ENCODE results near the gene ZSCAN12. TPM values are rescaled to one million over a fixed set of nuclear protein-coding genes. Genes with fewer than 3 reads are reported as not detected.
"Not testable (repeated sequence)": the region's sequence is repeated elsewhere in the genome, so short reads cannot be mapped to it uniquely, and the experiment has no call there.

Gene ZSCAN12
- total and polyA plus RNA-seq, 2 donors = 4.7 to 14.4 TPM

DNA sequence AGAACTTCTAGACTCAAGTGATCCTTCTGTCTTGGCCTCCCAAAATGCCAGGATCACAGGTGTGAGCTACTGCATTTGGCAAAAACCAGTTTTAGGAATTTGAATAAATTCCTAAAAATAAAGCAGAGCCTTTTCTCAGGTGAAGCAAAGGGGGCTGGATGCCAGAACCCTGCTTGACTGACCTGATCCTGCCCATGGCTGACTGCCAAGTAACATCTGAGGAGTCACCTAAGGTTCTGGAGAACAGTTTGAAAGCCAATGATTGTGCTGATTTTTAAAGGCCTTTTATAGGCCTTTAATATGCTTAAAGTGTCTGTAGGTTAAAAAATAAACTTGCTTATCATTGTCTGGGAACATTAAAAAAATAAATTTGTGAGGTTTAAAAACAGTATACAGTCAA, 14.1 kb upstream of the ZSCAN12 start:
- Histone ChIP-seq H3K27ac (ENCODE audit: low read depth) (no peak overlapping the region), H3K4me3 (ENCODE audit: low read depth, low read length) (no peak overlapping the region), H3K36me3 (ENCODE audit: insufficient read depth) (no peaks in the 10 kb centered on the region), H3K4me1 (ENCODE audit: insufficient read depth) (no peaks in the 10 kb centered on the region)
- DNase-seq (ENCODE audit: extremely low spot score) = no peak

DNA sequence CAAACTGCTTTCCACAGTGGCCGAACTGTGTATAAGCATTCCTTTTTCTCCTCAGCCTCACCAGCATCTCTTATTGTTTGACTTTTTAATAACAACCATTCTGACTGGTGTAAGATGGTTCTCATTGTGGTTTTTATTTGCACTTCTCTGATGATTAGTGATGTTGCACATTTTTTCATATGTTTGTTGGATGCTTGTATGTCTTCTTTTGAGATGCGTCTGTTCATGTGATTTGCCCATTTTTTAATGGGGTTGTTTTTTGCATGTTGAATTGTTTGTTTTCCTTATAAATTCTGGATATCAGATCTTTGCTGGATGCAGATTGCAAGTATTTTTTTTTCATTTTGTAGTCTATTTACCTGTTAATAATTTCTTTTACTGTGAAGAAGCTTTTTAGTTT, 11.2 kb upstream of the ZSCAN12 start:
- Histone ChIP-seq H3K4me3 (ENCODE audit: low read depth, low read length) (no peak overlapping the region), H3K4me1 (ENCODE audit: insufficient read depth) (no peaks in the 10 kb centered on the region), H3K27ac (ENCODE audit: low read depth) (no peak overlapping the region), H3K36me3 (ENCODE audit: insufficient read depth) (no peaks in the 10 kb centered on the region)
- DNase-seq (ENCODE audit: extremely low spot score) = no peak
- WGBS = 95% methylated on average over 2 of the region's 2 CpGs

DNA sequence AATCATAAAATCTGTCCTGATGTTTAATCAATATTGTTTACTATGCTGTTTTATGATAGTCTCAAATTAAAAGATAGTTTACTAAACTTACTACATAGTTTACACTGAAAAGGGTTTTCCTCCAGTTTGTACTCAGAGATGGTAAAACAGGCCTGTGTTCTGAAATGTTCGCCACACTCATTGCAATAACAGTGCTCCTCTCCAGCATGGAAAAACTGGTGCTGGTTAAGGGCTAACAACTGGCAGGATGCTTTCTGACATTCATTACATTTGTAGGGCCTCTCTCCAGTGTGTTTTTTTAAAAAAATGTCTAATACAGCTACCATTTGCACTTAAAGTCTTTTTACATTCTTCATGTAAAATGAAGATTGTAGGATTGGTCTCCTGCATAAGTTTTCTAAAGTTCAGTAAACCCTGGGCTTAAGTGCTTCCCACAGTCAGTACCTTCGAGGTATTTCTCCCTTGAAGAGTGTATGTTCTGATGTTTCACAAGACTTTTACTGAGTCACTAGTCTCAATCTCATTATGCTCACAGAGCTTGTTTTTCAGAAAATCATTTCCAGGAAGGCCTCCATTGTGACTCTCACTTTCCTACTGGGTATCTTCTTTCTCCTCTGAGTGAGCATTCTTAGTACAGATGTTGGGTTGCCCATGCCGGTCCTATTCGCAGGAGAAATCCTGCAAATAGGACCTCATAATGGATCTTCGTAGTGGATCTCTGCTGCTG, 8.7 kb upstream of the ZSCAN12 start:
- Histone ChIP-seq H3K4me3 (ENCODE audit: low read depth, low read length) (no peak overlapping the region), H3K4me1 (ENCODE audit: insufficient read depth) (no peaks in the 10 kb centered on the region), H3K27ac (ENCODE audit: low read depth) (no peak overlapping the region), H3K36me3 (ENCODE audit: insufficient read depth) (no peaks in the 10 kb centered on the region)
- no peak for DNase-seq (ENCODE audit: extremely low spot score)
- WGBS = 86% methylated on average over 5 of the region's 5 CpGs

DNA sequence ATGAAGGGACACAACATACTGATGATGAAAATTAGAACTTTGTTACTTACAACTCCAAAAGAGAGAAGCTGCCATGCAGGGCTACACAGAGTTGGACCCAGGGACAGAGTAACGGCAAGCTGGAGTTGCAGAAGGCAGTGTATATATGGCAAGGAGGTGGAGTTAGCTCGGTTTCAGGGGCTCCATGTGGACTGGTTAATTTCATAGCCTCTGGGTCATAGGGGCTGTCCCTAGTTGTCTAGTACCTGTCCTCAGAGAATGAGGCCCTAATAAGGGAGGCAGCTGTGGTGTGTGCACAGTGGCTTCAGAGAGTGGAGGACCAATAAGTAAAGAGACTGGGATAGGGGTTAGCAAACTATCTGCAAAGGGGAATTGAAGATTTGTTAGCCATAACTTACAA, 7.9 kb upstream of the ZSCAN12 start:
- H3K27ac ChIP-seq (ENCODE audit: low read depth) = no peak overlapping the region
- no peak overlapping the region for H3K4me3 ChIP-seq (ENCODE audit: low read depth, low read length)
- no peak for DNase-seq (ENCODE audit: extremely low spot score)
- H3K36me3 ChIP-seq (ENCODE audit: insufficient read depth) = no peaks in the 10 kb centered on the region
- WGBS = 58% methylated on average over 2 of the region's 2 CpGs
- H3K4me1 ChIP-seq (ENCODE audit: insufficient read depth) = no peaks in the 10 kb centered on the region

DNA sequence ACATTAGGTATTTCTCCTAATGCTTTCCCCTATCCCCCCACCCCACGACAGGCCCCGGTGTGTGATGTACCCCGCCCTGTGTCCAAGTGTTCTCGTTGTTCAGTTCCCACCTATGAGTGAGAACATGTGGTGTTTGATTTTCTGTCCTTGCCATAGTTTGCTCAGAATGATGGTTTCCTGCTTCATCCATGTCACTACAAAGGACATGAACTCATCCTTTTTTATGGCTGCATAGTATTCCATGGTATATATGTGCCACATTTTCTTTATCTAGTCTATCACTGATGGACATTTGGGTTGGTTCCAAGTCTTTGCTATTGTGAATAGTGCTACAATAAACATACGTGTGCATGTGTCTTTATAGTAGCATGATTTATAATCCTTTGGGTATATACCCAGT, 4.4 kb upstream of the ZSCAN12 start:
- WGBS = 88% methylated on average over 5 of the region's 5 CpGs

DNA sequence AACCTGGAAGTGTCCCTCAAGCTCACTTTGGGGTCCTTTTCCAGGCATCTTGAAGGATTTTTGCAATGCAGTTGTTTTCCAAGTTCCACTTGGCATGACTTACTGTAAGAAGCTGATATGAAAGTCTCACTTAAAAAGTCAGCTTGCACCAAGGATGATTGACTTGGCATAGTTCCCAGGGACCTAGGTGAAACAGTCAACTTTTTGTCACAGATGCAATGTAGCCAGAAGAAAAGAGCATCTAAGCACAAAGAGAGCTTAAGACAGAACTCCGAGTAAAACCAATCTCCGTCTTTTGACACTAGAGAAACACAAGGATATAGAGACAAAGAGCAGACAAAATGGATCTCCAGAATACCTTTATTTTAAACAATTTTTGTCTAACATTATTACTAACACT, 2.6 kb upstream of the ZSCAN12 start:
- Histone ChIP-seq H3K27ac (ENCODE audit: low read depth) (no peak overlapping the region), H3K4me3 (ENCODE audit: low read depth, low read length) (no peak overlapping the region), H3K36me3 (ENCODE audit: insufficient read depth) (no peaks in the 10 kb centered on the region), H3K4me1 (ENCODE audit: insufficient read depth) (no peaks in the 10 kb centered on the region)
- 80% methylated on average over 2 of the region's 2 CpGs for WGBS
- DNase-seq (ENCODE audit: extremely low spot score) = no peak

More for the DNA sequence above, 4.4 kb upstream of the ZSCAN12 start:
- not testable (repeated sequence) for H3K4me1 ChIP-seq (ENCODE audit: insufficient read depth); DNase-seq (ENCODE audit: extremely low spot score); H3K27ac ChIP-seq (ENCODE audit: low read depth); H3K36me3 ChIP-seq (ENCODE audit: insufficient read depth); H3K4me3 ChIP-seq (ENCODE audit: low read depth, low read length)

DNA sequence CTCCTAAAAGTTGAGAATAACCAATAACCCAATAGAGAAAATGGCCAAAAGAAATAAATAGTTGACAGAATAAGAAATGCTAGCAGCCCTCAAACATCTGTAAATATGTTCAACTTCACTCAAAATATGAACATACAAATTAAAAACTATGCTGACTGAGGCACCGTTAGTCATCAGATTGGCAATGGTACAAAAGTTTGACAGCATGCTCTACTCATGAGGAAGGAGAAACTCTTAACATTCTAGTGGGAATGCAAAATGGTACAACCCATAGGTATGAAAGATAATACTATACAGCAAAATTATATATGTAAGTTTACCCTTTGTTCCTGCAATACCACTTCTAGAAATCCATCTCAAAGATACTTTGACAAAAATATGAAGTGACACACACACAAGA, 1.6 kb upstream of the ZSCAN12 start:
- H3K4me1 ChIP-seq (ENCODE audit: insufficient read depth) = no peaks in the 10 kb centered on the region
- 79% methylated on average over 1 of the region's 1 CpG for WGBS
- no peaks in the 10 kb centered on the region for H3K36me3 ChIP-seq (ENCODE audit: insufficient read depth)
- H3K27ac ChIP-seq (ENCODE audit: low read depth) = no peak overlapping the region
- H3K4me3 ChIP-seq (ENCODE audit: low read depth, low read length) = no peak overlapping the region
- no peak for DNase-seq (ENCODE audit: extremely low spot score)

DNA sequence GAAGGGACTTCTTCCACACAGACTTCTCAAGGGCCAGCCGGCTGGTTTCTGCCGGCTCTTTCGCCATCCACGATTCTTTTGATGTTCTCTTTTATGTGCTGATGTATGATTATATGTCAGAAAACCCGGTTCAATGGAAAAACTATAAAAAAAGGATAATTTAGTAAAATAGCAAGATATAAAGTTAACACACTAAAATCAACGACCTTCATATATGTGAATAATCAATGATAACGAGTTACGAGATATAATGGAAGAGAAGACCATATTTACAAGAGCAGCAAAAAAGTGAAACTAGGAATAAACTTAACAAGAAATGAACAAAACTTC, 540 bp upstream of the ZSCAN12 start:
- Histone ChIP-seq H3K4me3 (ENCODE audit: low read depth, low read length) (peak overlapping the region; percentile 74), H3K4me1 (ENCODE audit: insufficient read depth) (no peaks in the 10 kb centered on the region), H3K27ac (ENCODE audit: low read depth) (no peak overlapping the region), H3K36me3 (ENCODE audit: insufficient read depth) (no peaks in the 10 kb centered on the region)
- WGBS = 19% methylated on average over 8 of the region's 8 CpGs
- DNase-seq (ENCODE audit: extremely low spot score) = no peak

DNA sequence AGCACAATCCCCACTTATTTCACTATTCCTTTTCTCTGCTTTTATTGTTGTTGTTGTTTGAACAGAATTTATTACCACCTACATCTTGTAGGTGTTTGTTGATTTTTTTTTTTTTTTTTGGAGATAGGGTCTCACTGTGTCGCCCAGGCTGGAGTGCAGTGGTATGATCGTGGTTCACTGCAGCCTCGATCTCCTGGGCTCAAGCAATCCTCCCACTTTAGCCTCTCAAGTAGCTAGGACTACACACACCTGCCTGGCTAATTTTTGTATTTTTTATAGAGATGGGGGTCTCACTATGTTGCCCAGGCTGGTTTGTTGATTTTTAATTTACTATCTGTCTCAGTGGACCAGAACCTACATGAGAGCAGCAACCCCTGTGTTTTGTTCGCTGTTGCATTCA, 3.6 kb downstream of the ZSCAN12 start:
- no peak for DNase-seq (ENCODE audit: extremely low spot score)
- H3K36me3 ChIP-seq (ENCODE audit: insufficient read depth) = peaks cover 2% of the 10 kb centered on the region
- H3K4me1 ChIP-seq (ENCODE audit: insufficient read depth) = no peaks in the 10 kb centered on the region
- no peak overlapping the region for H3K27ac ChIP-seq (ENCODE audit: low read depth)
- 91% methylated on average over 4 of the region's 4 CpGs for WGBS
- H3K4me3 ChIP-seq (ENCODE audit: low read depth, low read length) = no peak overlapping the region

DNA sequence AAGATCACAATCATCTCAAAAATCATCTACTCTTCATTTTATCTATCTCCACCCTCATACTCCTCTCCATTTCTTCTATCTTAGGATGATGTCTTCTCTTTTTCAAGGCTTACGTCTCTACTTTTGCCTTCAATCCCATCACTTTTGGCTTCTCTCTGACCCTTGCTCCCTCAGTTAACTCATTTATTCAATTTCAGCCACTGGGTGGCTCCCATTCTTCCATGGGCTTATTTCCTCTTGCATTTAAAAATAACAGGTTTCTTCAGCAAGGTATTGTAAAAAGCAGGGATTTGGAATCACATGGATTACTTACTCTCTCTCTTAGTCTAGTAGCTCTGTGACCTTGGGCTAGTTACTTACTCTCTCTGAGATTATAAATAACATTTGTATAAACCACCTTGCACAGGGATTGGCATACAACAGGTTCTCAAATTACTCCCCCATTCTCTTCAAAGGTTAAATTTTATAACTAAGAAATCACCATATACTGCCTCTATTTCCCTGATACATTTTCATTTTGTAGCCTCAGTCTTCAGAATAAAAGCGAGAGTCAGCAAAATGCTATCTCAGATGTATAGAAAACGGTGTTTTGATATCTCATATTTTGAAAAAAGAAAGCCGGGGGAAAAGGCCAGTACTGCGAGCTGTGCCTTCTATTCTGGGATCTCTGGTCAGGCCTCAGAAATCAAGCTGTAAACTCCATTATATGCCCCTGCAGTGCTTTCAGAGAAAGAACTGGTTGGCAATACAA, 5.5 kb downstream of the ZSCAN12 start:
- WGBS = 85% methylated on average over 5 of the region's 5 CpGs
- no peak overlapping the region for H3K4me3 ChIP-seq (ENCODE audit: low read depth, low read length)
- H3K36me3 ChIP-seq (ENCODE audit: insufficient read depth) = peaks cover 4% of the 10 kb centered on the region
- no peak overlapping the region for H3K27ac ChIP-seq (ENCODE audit: low read depth)
- DNase-seq (ENCODE audit: extremely low spot score) = no peak
- no peaks in the 10 kb centered on the region for H3K4me1 ChIP-seq (ENCODE audit: insufficient read depth)

DNA sequence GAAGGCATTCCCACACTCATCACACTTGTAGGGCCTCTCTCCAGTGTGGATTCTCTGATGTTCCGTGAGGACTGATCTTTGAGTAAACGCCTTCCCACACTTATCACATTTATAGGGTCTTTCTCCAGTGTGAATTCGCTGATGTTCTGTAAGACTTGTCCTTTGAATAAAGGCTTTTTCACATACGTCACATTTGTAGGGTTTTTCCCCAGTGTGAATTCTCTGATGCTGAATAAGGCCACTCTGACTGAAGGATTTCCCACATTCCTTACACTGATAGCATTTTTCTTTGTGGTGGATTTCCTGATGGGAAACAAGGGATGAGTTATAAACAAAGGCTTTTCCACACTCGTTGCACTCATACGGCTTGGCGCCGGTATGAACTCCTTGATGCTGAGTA, 8.9 kb downstream of the ZSCAN12 start:
- no peak for DNase-seq (ENCODE audit: extremely low spot score)
- Histone ChIP-seq H3K4me3 (ENCODE audit: low read depth, low read length) (no peak overlapping the region), H3K36me3 (ENCODE audit: insufficient read depth) (peaks cover 5% of the 10 kb centered on the region), H3K4me1 (ENCODE audit: insufficient read depth) (no peaks in the 10 kb centered on the region), H3K27ac (ENCODE audit: low read depth) (no peak overlapping the region)
- 85% methylated on average over 8 of the region's 8 CpGs for WGBS

DNA sequence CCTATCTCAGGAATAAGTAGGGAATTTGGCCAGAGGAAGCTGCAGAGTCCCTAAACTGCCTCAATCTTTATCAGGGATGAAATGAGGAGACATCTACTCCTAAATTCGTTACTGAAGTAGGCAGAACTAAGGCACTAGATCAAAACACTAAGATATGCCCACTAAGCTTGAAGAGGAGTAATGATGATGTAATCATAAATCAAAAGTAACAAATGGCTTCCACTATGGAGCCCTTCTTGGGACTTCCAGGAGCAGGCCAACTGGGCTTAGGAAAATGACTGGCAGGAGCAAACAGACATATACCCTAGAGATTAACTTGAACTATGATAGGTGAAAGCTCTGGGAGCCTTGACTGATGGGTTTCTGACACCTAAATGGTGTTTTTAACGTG, 15.4 kb downstream of the ZSCAN12 start:
- no peaks in the 10 kb centered on the region for H3K4me1 ChIP-seq (ENCODE audit: insufficient read depth)
- DNase-seq (ENCODE audit: extremely low spot score) = no peak
- WGBS = 75% methylated on average over 2 of the region's 2 CpGs
- H3K36me3 ChIP-seq (ENCODE audit: insufficient read depth) = peaks cover 7% of the 10 kb centered on the region
- H3K27ac ChIP-seq (ENCODE audit: low read depth) = no peak overlapping the region
- H3K4me3 ChIP-seq (ENCODE audit: low read depth, low read length) = no peak overlapping the region

DNA sequence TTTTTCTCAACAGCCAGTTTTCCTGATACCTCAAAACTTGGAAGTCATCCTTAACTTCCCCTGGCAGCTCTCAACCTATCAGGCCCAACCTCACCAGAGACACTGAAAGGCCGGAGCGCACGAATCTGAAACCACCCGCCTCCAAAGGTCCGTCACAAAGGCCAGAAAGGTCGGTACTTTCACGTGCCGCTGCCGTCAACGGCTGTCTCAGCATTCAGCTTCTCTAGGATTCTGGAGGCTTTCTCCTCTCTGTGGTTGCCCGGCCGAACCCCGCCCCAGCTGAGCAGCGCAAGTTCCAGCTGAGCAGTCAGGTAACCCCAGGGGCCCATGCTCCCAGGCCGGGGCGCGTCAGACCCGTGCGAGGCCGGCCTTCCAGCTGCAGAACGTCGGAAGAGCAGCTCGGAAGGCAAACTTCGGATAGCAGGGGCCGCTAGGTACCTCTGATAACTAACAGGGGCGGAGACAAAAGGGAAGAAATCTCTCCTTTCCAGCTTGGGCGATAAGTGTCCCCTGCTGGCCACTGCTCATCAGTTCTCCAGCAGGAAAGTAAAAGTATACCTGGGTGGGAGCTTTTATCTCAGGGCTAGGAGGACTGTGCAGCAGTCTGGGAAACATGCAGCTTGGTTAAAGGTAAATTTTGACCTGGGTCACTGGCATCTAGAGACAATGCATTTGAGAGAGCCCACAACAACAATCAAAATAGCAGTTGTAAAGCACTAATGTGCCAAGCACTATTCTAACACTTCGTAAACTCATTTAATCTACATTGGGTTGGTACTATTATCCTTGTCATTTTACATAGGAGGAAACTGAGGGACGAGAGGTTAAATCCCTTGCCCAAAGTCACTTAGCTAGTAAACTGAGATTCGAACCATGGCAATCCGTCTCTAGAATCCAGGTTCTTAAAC, 16.1 kb downstream of the ZSCAN12 start:
- no peaks in the 10 kb centered on the region for H3K4me1 ChIP-seq (ENCODE audit: insufficient read depth)
- DNase-seq (ENCODE audit: extremely low spot score) = peak; percentile 64
- peaks cover 6% of the 10 kb centered on the region for H3K36me3 ChIP-seq (ENCODE audit: insufficient read depth)
- H3K4me3 ChIP-seq (ENCODE audit: low read depth, low read length) = peak overlapping the region; percentile 52
- peak overlapping the region; percentile 70 for H3K27ac ChIP-seq (ENCODE audit: low read depth)
- 15% methylated on average over 31 of the region's 31 CpGs for WGBS

DNA sequence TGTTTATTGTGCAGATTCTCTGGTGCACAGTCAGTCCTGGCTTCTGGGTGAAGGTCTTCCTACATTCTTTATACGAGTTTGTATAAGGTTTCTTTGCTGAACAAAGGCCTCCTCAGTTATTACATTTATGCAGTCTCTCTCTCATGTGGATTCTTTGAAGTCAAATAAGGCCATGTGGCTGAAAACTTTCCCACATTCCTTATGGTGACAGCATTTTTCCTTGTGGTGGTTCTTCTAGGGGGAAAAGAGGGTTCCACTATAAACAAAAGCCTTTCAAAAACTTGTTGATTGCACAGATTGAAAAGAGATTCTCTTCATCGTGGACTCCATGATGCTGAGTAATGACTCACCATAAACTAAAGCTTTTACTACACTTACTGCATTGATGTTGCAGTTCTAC, 19.2 kb downstream of the ZSCAN12 start:
- 92% methylated on average over 2 of the region's 2 CpGs for WGBS
- Histone ChIP-seq H3K4me1 (ENCODE audit: insufficient read depth) (no peaks in the 10 kb centered on the region), H3K36me3 (ENCODE audit: insufficient read depth) (peaks cover 6% of the 10 kb centered on the region), H3K4me3 (ENCODE audit: low read depth, low read length) (no peak overlapping the region), H3K27ac (ENCODE audit: low read depth) (no peak overlapping the region)
- no peak for DNase-seq (ENCODE audit: extremely low spot score)

Measured in urinary bladder (tissue), 4 donors.